Neutrophil (primary cell): ENCODE measurements around the gene ICAM2.

Experiments
- H3K27ac ChIP-seq: fragments of 200-600 bp; sonication (generic); 2 replicates; pipeline ENCODE4 v1.5.1; 2016; ENCODE audit warnings: mild to moderate bottlenecking, moderate library complexity
- H3K27me3 ChIP-seq: fragments of 200-600 bp; sonication (generic); 2 replicates; pipeline ENCODE4 v1.6.0; 2016; ENCODE audit warnings: mild to moderate bottlenecking
- H3K36me3 ChIP-seq: fragments of 200-600 bp; sonication (generic); 2 replicates; pipeline ENCODE4 v1.5.1; 2017
- H3K4me1 ChIP-seq, 2 experiments: fragments of 200-600 bp in 1 of 2; sonication (generic) in 1 of 2; 1 replicate in 1 of 2; 2 replicates in 1 of 2; pipeline versions ENCODE4 v1.5.1 to v1.6.1; 2013 to 2016; ENCODE audit warnings: low read depth in 1 of 2, low read length in 1 of 2, mild to moderate bottlenecking in 1 of 2, moderate library complexity in 1 of 2; ENCODE audit not compliant: control insufficient read depth in 1 of 2, insufficient read depth in 1 of 2
- H3K4me3 ChIP-seq, 2 experiments: fragments of 200-600 bp in 1 of 2; sonication (generic) in 1 of 2; 1 replicate in 1 of 2; 2 replicates in 1 of 2; pipeline ENCODE4 v1.5.1; 2013 to 2016; ENCODE audit warnings: low read depth in 1 of 2, low read length in 1 of 2, mild to moderate bottlenecking in 1 of 2, moderate library complexity in 1 of 2
- H3K9me3 ChIP-seq: fragments of 200-600 bp; sonication (generic); 2 replicates; pipeline ENCODE4 v1.5.1; 2016
- CTCF ChIP-seq: fragments of 200-600 bp; sonication (generic); IDR thresholded peaks from 2 replicates; pipeline ENCODE4 v1.5.1; 2016; ENCODE audit warnings: antibody characterized with exemption

ICAM2 gene

DNA sequence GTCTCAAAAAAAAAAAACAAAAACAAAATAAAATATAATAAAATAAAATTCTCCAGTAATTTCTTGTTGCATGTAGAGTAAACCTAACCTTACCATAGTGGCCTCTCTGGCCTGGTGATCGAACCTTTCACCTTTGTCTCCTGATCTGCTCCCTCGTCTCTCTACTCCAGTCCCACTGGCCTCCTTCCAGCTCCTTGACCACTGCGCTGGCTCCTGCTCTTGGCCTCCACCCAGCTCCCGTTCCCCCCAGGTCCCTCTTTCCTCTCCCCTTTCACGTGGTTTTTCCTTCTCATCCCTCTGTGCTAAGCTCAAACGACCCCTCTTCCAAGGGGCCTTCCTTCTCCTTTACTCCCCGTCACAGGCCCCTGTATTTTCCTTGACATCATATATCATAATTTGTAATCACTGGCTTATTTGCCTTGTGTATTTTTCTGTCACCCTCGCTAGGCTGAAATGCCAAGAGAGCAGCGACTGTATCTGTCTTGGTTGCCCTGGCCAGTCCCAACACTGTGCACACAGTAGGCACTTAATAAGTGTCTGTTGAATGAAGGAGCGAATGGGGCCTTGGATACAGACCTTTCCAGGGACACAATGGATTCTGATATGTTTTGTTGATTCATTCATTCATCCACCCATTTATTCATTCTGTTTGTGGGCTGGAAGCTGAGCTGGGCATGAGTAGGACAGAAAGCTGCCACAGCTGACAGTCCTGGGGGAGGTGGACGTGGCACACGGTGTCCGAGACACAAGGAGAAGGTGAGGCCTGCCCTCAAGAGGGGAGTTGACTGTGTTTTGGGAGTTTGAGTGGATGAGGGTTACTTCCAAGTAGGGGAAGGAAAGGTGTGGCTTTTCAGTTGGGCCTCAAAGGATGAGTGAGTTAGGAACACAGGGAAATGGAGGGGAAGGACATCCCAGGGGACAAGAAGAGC lies 41.9 kb downstream of the ICAM2 start:
- Histone ChIP-seq H3K27me3 (no peaks in the 10 kb centered on the region), H3K27ac (no peak overlapping the region), H3K36me3 (no peaks in the 10 kb centered on the region), H3K4me3 (no peak overlapping the region), H3K9me3 (no peaks in the 10 kb centered on the region), H3K4me1 (no peaks in the 10 kb centered on the region)
- TF ChIP-seq CTCF = no peak

GRCh38 chr17:63976702-63977101 lies 43.7 kb downstream of the ICAM2 start:
- Histone ChIP-seq H3K27ac (no peak overlapping the region), H3K27me3 (no peaks in the 10 kb centered on the region), H3K36me3 (no peaks in the 10 kb centered on the region), H3K4me1 (no peaks in the 10 kb centered on the region), H3K4me3 (no peak overlapping the region), H3K9me3 (no peaks in the 10 kb centered on the region)
- no peak for TF ChIP-seq CTCF

DNA sequence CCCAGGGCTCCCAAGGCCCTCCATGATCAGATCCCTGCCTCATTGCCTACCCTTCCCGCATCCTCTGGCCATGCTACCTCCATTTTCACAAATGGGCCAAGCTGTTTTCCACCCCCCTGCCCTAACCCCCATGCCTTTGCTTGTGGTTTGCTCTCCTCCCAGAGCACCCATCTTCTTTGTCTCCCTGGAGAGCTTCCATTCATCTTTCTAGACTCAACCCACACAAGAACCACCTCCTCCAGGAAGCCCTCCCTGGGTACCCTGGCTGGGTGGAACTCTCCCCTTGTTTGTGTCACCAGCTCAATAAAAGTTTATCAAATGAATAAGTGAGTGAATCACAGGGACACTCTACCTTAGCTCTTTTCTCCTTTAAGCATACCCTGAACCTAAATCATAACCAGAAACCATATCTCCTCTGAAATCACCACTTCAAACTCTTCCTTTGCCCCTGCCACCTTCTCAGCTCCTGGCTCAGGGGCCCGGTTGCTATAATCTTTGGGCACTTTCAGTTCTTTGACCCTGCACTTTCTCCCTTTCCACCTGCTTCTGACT lies 44.8 kb downstream of the ICAM2 start:
- no peaks in the 10 kb centered on the region for H3K27me3 ChIP-seq
- H3K4me3 ChIP-seq = no peak overlapping the region
- no peaks in the 10 kb centered on the region for H3K9me3 ChIP-seq
- H3K4me1 ChIP-seq = no peaks in the 10 kb centered on the region
- TF ChIP-seq CTCF = no peak
- no peak overlapping the region for H3K27ac ChIP-seq
- no peaks in the 10 kb centered on the region for H3K36me3 ChIP-seq

- no peak for TF ChIP-seq CTCF
- Histone ChIP-seq H3K4me1 (no peaks in the 10 kb centered on the region), H3K27ac (no peak overlapping the region), H3K4me3 (no peak overlapping the region), H3K27me3 (no peaks in the 10 kb centered on the region), H3K9me3 (no peaks in the 10 kb centered on the region), H3K36me3 (no peaks in the 10 kb centered on the region)
These were observed 45.7 kb downstream of the ICAM2 start for GRCh38 chr17:63974594-63975192.

DNA sequence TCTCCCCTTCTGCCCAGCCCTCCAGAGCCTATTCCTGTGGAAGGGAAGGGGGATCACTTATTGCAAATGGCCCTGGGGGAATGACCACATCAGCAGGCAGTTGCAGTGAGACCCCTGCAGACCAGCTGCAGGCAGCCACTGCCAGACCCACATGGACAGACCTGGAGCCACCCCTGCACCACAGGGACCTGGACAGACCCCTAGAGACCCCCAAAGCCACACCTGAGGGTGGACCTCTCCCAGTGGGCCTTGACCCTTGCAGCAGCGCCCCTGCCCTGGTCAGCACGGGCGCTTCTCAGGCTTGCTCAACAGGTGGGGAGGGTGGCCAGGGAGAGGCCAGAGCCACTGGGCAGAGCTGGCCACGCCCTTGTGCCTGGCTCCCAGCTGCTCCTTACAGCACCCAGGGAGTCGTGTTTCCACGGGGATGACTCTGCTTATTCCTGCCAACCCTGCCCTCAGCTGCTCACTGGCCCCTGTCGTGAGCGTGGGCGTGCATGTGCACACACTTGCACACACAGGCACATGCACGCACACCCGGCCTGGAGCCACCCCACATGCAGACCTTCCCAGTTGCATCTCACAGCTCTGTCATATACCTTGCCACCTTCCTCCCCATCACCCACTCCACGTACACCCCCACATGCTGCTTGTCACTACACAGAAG lies 46.4 kb downstream of the ICAM2 start:
- Histone ChIP-seq H3K27me3 (no peaks in the 10 kb centered on the region), H3K4me1 (no peaks in the 10 kb centered on the region), H3K9me3 (no peaks in the 10 kb centered on the region), H3K4me3 (no peak overlapping the region), H3K27ac (no peak overlapping the region), H3K36me3 (no peaks in the 10 kb centered on the region)
- TF ChIP-seq CTCF = no peak
